GM12878 (cell line): ENCODE results near the gene CXXC1. TPM values are rescaled to one million over a fixed set of nuclear protein-coding genes. Genes with fewer than 3 reads are reported as not detected.

ENCODE experiments used
- BHLHE40 ChIP-seq, 2 experiments: fragments of 450-650 bp in 1 of 2; IDR thresholded peaks; 2 replicates each; pipeline ENCODE4 v1.6.1; 2011 to 2017; ENCODE audit warnings: low read depth in 2 of 2, borderline replicate concordance in 1 of 2, improper control_type of control experiment in 1 of 2, low read length in 1 of 2, mild to moderate bottlenecking in 1 of 2
- CHD1 ChIP-seq: IDR thresholded peaks from 2 replicates; pipeline ENCODE4 v1.6.1; 2012; ENCODE audit warnings: low read depth, low read length, improper control_type of control experiment
- EED ChIP-seq: sonication (generic); IDR thresholded peaks from 2 replicates; pipeline ENCODE4 v1.6.1; 2016; ENCODE audit warnings: antibody characterized with exemption, low read depth
- EGR1 ChIP-seq, 2 experiments: IDR thresholded peaks; 1 replicate in 1 of 2; 2 replicates in 1 of 2; pipeline ENCODE4 v1.6.1; 2011 to 2012; ENCODE audit warnings: low read depth in 2 of 2, low read length in 2 of 2, borderline replicate concordance in 1 of 2, mild to moderate bottlenecking in 1 of 2, moderate library complexity in 1 of 2
- EP300 ChIP-seq, 2 experiments: fragments of 150-350 bp in 1 of 2; IDR thresholded peaks; 2 replicates each; pipeline ENCODE4 v1.6.1; 2011 to 2012; ENCODE audit warnings: low read depth in 2 of 2, low read length in 2 of 2, borderline replicate concordance in 1 of 2, improper control_type of control experiment in 1 of 2, inconsistent platforms in 1 of 2; ENCODE audit not compliant: control insufficient read depth in 1 of 2
- FOXM1 ChIP-seq: IDR thresholded peaks from 2 replicates; pipeline ENCODE4 v1.6.1; 2012; ENCODE audit warnings: low read depth, mild to moderate bottlenecking, inconsistent platforms, low read length, moderate library complexity
- GATAD2B ChIP-seq: fragments of 450-650 bp; conservative IDR thresholded peaks from 2 replicates; pipeline ENCODE4 v1.6.1; 2017; ENCODE audit warnings: low read depth, mild to moderate bottlenecking, moderate library complexity
- NFIC ChIP-seq: IDR thresholded peaks from 2 replicates; pipeline ENCODE4 v1.6.1; 2012; ENCODE audit warnings: low read depth, mild to moderate bottlenecking, inconsistent platforms, low read length, moderate library complexity
- NFYB ChIP-seq: IDR thresholded peaks from 2 replicates; pipeline ENCODE4 v1.6.1; 2011; ENCODE audit warnings: low read depth, mild to moderate bottlenecking, low read length, improper control_type of control experiment, moderate library complexity; ENCODE audit not compliant: insufficient read depth
- NR2F1 ChIP-seq: fragments of 450-650 bp; conservative IDR thresholded peaks from 2 replicates; pipeline ENCODE4 v1.6.1; 2017; ENCODE audit warnings: mild to moderate bottlenecking
- PAX5 ChIP-seq: IDR thresholded peaks from 2 replicates; pipeline ENCODE4 v1.6.1; 2011; ENCODE audit warnings: low read depth, low read length, borderline replicate concordance
- PRDM15 ChIP-seq: fragments of 450-650 bp; formaldehyde crosslinking; IDR thresholded peaks from 2 replicates; pipeline ENCODE4 v1.4.0; 2020; ENCODE audit warnings: mild to moderate bottlenecking, moderate library complexity
- RBBP5 ChIP-seq: fragments of 200-600 bp; sonication (generic); conservative IDR thresholded peaks from 2 replicates; pipeline ENCODE4 v1.6.1; 2016
- RUNX3 ChIP-seq: IDR thresholded peaks from 2 replicates; pipeline ENCODE4 v1.6.1; 2012; ENCODE audit warnings: low read length, inconsistent platforms
- SIN3A ChIP-seq: IDR thresholded peaks from 2 replicates; pipeline ENCODE4 v1.6.1; 2012; ENCODE audit warnings: low read depth, low read length, improper control_type of control experiment
- ZNF622 ChIP-seq: fragments of 450-650 bp; IDR thresholded peaks from 2 replicates; pipeline ENCODE4 v1.6.1; 2017; ENCODE audit warnings: mild to moderate bottlenecking, inconsistent platforms
- ZSCAN29 ChIP-seq: fragments of 450-650 bp; IDR thresholded peaks from 2 replicates; pipeline ENCODE4 v1.6.1; 2017; ENCODE audit warnings: mild to moderate bottlenecking, moderate library complexity
- polyA plus RNA-seq, 11 experiments: library from polyadenylated mRNA; depleted of rRNA in 4 of 11; unstranded in 6 of 11; stranded (reverse) in 5 of 11; fragments of >200 nt; fragmentation: Nextera tagmentation in 4 of 11; fragmentation: Illumina TruSeq in 1 of 11; extraction: Ambion mirVana in 4 of 11; extraction: Trizol in 1 of 11; gene quantifications; 1 replicate in 1 of 11; 2 replicates in 10 of 11; pipeline versions ENCODE4 v1.2.1 to v1.2.3, GENCODE V29; 2011 to 2016; ENCODE audit warnings: inconsistent platforms in 2 of 11, missing spikeins in 2 of 11, low read depth in 1 of 11
- total RNA-seq, 4 experiments: library from RNA; depleted of rRNA in 3 of 4; stranded (reverse); fragments of >200 nt in 3 of 4; fragmentation: Illumina TruSeq in 1 of 4; extraction: Trizol in 1 of 4; gene quantifications; 2 replicates each; pipeline versions ENCODE4 v1.2.1 to v1.2.3, GENCODE V29; 2013 to 2021
- TF ChIP-seq, protein P1 (sequence below): fragments of 450-650 bp; IDR thresholded peaks from 2 replicates; pipeline ENCODE4 v1.6.1; 2018; ENCODE audit warnings: mild to moderate bottlenecking, low read depth, moderate library complexity; ENCODE audit not compliant: partially characterized antibody
- TF ChIP-seq, protein P2 (sequence below): IDR thresholded peaks from 2 replicates; pipeline ENCODE4 v1.6.1; 2011; ENCODE audit warnings: borderline replicate concordance, low read depth, mild to moderate bottlenecking, moderate library complexity, low read length; ENCODE audit not compliant: insufficient read depth, poor library complexity, severe bottlenecking
- TF ChIP-seq, protein P3 (sequence below): fragments of 450-650 bp; IDR thresholded peaks from 2 replicates; pipeline ENCODE4 v1.6.1; 2017; ENCODE audit warnings: low read depth, mild to moderate bottlenecking, moderate library complexity

CXXC1 gene
- total and polyA plus RNA-seq, 10 of the 15 experiments (the other 5 are each of a cell fraction or from before 2014, with no cell fraction given) = 9.2 to 180 (median 93.8) TPM

DNA sequence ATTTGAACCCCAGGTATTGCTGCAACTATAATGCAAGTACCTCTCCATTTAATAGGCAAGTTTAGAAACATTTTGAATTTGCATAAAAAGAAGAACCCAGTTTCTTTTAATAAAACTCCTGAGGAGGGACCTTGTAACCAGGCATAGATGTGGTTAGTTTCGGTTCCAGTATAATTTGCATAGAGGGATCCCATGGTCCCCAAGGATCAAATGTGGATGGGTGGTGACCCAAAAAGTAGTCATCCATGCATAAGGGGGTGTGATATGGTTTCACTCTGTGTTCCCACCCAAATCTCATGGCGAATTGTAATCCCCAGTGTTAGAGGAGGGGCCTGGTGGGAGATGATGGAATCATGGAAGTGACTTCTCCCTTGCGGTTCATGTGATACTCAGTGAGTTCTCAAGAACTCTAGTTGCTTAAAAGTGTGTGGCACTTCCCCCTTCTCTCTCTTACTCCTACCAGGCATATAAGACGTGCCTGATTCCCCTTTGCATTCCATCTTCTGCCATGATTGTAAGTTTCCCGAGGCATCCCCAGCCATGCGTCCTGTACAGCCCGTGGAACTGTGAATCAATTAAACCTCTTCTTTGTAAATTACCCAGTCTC lies 47.2 kb upstream of the CXXC1 start (continued):
- TF ChIP-seq, protein P1, sequence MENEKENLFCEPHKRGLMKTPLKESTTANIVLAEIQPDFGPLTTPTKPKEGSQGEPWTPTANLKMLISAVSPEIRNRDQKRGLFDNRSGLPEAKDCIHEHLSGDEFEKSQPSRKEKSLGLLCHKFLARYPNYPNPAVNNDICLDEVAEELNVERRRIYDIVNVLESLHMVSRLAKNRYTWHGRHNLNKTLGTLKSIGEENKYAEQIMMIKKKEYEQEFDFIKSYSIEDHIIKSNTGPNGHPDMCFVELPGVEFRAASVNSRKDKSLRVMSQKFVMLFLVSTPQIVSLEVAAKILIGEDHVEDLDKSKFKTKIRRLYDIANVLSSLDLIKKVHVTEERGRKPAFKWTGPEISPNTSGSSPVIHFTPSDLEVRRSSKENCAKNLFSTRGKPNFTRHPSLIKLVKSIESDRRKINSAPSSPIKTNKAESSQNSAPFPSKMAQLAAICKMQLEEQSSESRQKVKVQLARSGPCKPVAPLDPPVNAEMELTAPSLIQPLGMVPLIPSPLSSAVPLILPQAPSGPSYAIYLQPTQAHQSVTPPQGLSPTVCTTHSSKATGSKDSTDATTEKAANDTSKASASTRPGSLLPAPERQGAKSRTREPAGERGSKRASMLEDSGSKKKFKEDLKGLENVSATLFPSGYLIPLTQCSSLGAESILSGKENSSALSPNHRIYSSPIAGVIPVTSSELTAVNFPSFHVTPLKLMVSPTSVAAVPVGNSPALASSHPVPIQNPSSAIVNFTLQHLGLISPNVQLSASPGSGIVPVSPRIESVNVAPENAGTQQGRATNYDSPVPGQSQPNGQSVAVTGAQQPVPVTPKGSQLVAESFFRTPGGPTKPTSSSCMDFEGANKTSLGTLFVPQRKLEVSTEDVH = no peak
- TF ChIP-seq, protein P2, sequence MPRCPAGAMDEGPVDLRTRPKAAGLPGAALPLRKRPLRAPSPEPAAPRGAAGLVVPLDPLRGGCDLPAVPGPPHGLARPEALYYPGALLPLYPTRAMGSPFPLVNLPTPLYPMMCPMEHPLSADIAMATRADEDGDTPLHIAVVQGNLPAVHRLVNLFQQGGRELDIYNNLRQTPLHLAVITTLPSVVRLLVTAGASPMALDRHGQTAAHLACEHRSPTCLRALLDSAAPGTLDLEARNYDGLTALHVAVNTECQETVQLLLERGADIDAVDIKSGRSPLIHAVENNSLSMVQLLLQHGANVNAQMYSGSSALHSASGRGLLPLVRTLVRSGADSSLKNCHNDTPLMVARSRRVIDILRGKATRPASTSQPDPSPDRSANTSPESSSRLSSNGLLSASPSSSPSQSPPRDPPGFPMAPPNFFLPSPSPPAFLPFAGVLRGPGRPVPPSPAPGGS = no peak
- TF ChIP-seq, protein P3, sequence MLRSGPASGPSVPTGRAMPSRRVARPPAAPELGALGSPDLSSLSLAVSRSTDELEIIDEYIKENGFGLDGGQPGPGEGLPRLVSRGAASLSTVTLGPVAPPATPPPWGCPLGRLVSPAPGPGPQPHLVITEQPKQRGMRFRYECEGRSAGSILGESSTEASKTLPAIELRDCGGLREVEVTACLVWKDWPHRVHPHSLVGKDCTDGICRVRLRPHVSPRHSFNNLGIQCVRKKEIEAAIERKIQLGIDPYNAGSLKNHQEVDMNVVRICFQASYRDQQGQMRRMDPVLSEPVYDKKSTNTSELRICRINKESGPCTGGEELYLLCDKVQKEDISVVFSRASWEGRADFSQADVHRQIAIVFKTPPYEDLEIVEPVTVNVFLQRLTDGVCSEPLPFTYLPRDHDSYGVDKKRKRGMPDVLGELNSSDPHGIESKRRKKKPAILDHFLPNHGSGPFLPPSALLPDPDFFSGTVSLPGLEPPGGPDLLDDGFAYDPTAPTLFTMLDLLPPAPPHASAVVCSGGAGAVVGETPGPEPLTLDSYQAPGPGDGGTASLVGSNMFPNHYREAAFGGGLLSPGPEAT = peak; percentile 81
- TF ChIP-seq PAX5 (peak; percentile 89; the same call in 1 of the 2 replicates), CHD1 (no peak), NR2F1 (peak; percentile 64), ZNF622 (no peak), EED (peak; percentile 93), FOXM1 (peak; percentile 80), GATAD2B (peak; percentile 50; the same call in 1 of the 2 replicates), ZSCAN29 (peak; percentile 42; the same call in 1 of the 2 replicates), BHLHE40 (IDR thresholded peaks at IDR 0.05; ENCODE audit: borderline replicate concordance in 1 of 2, low read depth in 2 of 2, low read length in 1 of 2) (no peak), EP300 (IDR thresholded peaks at IDR 0.05; ENCODE audit: borderline replicate concordance in 1 of 2, control insufficient read depth in 1 of 2, low read depth in 2 of 2, low read length in 2 of 2) (peak; percentile 43 to 66; a peak in 3 of 4 replicates), RBBP5 (no peak), EGR1 (IDR thresholded peaks at IDR 0.05; ENCODE audit: borderline replicate concordance in 1 of 2, low read depth in 2 of 2, low read length in 2 of 2) (no peak), RUNX3 (peak; percentile 96), SIN3A (no peak), PRDM15 (no peak), NFYB (no peak), NFIC (peak; percentile 84)
